A673 (cell line): ENCODE measurements around the gene JPH2. TPM values are rescaled to one million over a fixed set of nuclear protein-coding genes. Genes with fewer than 3 reads are reported as not detected.

Experiments used
- BruUV-seq: library from RNA; stranded (reverse); fragments of 400-500 nt; replicated peaks from 2 replicates; lab custom pipeline; 2021; lab: Mats Ljungman, UMichigan
- CTCF ChIA-PET: fragments of 300-600 bp; sonication (Branson Sonifier 250); formaldehyde crosslinking; loops from one replicate; lab custom pipeline; 2022; ENCODE audit warnings: antibody characterized with exemption; lab: Charles Lee
- POLR2A ChIA-PET: fragments of 300-600 bp; sonication (Branson Sonifier 250); formaldehyde crosslinking; loops from one replicate; lab custom pipeline; 2022; ENCODE audit warnings: antibody characterized with exemption; ENCODE audit not compliant: low non-redundant PET; lab: Charles Lee
- DNase-seq: peaks from one replicate; pipeline ENCODE4 v3.0.0-alpha.2; 2015; ENCODE audit warnings: low spot score
- H3K27ac ChIP-seq: fragments of 200-600 bp; sonication (generic); 2 replicates; pipeline ENCODE4 v1.5.1; 2016; ENCODE audit warnings: mixed run types, low read depth, mild to moderate bottlenecking, mixed read lengths, antibody characterized with exemption, low read length; ENCODE audit not compliant: poor library complexity, severe bottlenecking
- H3K27me3 ChIP-seq: fragments of 200-600 bp; sonication (generic); replicated peaks from 2 replicates; pipeline ENCODE4 v1.6.1; 2017; ENCODE audit warnings: mixed run types, low read depth, mild to moderate bottlenecking, mixed read lengths, antibody characterized with exemption, low read length; ENCODE audit not compliant: insufficient read depth, poor library complexity
- H3K36me3 ChIP-seq: fragments of 200-600 bp; sonication (generic); 2 replicates; pipeline ENCODE4 v1.6.1; 2016; ENCODE audit warnings: mixed run types, mild to moderate bottlenecking, mixed read lengths, antibody characterized with exemption, low read length; ENCODE audit not compliant: insufficient read depth, poor library complexity, severe bottlenecking
- H3K4me1 ChIP-seq: fragments of 200-600 bp; sonication (generic); 2 replicates; pipeline ENCODE4 v1.6.1; 2017; ENCODE audit warnings: mixed run types, mild to moderate bottlenecking, mixed read lengths, antibody characterized with exemption, low read length; ENCODE audit not compliant: insufficient read depth, poor library complexity, severe bottlenecking
- H3K4me3 ChIP-seq: fragments of 200-600 bp; sonication (generic); 2 replicates; pipeline ENCODE4 v1.5.1; 2016; ENCODE audit warnings: low read depth, mixed run types, mild to moderate bottlenecking, mixed read lengths, low read length; ENCODE audit not compliant: poor library complexity, severe bottlenecking
- H3K9me3 ChIP-seq: fragments of 200-600 bp; sonication (generic); 2 replicates; pipeline ENCODE4 v1.6.1; 2016; ENCODE audit warnings: mixed run types, low read depth, mild to moderate bottlenecking, mixed read lengths, antibody characterized with exemption, low read length; ENCODE audit not compliant: poor library complexity, severe bottlenecking
- EZH2 ChIP-seq: fragments of 200-600 bp; sonication (generic); IDR thresholded peaks from 2 replicates; pipeline ENCODE4 v1.6.1; 2017; ENCODE audit warnings: borderline replicate concordance, low read depth, mild to moderate bottlenecking, mixed read lengths, antibody characterized with exemption, low read length; ENCODE audit not compliant: poor library complexity, severe bottlenecking
- intact Hi-C: fragments of 100-400 bp; cut with micrococcal nuclease; formaldehyde crosslinking; loops from one replicate; pipeline ENCODE4 v1.10.0; 2022; ENCODE audit not compliant: unreplicated experiment
- total RNA-seq: library from RNA; stranded (reverse); gene quantifications from 2 replicates; pipeline ENCODE4 v1.2.3, GENCODE V29; 2021
- TF ChIP-seq, protein P1 (sequence below): fragments of 300-800, 200-600 bp; sonication (generic); conservative IDR thresholded peaks from 2 replicates; pipeline ENCODE4 v1.5.1; 2017; ENCODE audit warnings: low read depth, mild to moderate bottlenecking, antibody characterized with exemption, low read length, moderate library complexity, mixed read lengths

JPH2 gene
- total RNA-seq, 1 experiment from 2014 or later, result 1.1 TPM

DNA sequence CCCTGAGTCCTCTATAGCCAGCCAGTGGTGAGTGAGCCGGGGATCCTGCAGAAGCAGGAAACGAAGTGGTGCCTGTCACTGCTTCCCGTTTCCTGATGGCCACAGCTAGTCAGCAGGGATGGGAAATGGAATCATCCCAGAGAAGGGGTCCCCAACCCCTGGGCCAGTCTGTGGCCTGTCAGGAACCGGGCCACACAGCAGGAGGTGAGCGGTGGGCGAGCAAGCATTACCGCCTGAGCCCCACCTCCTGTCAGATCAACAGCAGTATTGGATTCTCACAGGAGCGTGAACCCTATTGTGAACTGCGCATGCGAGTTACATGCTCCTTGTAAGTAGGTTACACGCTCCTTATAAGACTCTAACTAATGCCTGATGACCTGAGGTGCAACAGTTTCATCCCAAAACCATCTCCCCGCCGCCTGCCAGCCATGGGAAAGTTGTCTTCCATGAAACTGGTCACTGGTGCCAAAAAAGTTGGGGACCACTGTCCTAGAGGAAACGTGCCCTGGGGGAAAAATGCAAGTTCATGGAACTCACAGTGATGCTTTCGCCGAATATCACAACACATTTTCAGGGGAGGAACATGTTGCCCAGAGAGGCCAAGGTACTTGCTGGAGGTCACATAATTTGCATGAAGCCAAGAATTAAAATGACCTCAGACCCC is 113.8 kb downstream of the JPH2 start:
- no peak for TF ChIP-seq EZH2
- TF ChIP-seq, protein P1, sequence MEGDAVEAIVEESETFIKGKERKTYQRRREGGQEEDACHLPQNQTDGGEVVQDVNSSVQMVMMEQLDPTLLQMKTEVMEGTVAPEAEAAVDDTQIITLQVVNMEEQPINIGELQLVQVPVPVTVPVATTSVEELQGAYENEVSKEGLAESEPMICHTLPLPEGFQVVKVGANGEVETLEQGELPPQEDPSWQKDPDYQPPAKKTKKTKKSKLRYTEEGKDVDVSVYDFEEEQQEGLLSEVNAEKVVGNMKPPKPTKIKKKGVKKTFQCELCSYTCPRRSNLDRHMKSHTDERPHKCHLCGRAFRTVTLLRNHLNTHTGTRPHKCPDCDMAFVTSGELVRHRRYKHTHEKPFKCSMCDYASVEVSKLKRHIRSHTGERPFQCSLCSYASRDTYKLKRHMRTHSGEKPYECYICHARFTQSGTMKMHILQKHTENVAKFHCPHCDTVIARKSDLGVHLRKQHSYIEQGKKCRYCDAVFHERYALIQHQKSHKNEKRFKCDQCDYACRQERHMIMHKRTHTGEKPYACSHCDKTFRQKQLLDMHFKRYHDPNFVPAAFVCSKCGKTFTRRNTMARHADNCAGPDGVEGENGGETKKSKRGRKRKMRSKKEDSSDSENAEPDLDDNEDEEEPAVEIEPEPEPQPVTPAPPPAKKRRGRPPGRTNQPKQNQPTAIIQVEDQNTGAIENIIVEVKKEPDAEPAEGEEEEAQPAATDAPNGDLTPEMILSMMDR, result no peak
- H3K4me3 ChIP-seq, result no peak overlapping the region
- H3K36me3 ChIP-seq, result peaks cover 8% of the 10 kb centered on the region
- no peaks in the 10 kb centered on the region for H3K9me3 ChIP-seq
- intact Hi-C loops, result no loop called here
- ChIA-PET CTCF (no interaction called here), POLR2A (no interaction called here)
- no peak for DNase-seq
- no peak overlapping the region for H3K27ac ChIP-seq
- no TSS peak for BruUV-seq
- no peaks in the 10 kb centered on the region for H3K4me1 ChIP-seq
- H3K27me3 ChIP-seq, result no peaks in the 10 kb centered on the region

DNA sequence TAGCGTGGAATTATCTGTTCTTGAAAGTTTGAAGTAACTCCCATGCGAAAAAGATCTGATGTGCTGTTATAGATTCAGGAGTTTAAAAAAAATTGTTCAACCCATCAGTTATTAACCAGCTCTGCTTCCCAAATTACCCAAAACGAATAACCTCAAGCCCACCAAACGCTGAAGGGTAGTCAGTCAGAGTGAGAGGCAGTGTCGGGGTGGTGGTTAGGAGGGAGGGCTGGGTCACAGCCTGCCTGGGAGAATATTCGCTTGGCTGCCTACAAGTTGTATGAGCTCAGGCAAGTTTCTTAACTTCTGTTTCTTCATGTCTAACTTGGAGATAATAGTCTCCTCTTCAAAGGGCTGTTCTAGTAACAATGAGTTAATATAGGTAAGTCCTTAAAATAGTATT is 114.6 kb downstream of the JPH2 start:
- TF ChIP-seq, protein P1, result no peak
- TF ChIP-seq EZH2, result no peak
- Histone ChIP-seq H3K4me3 (no peak overlapping the region), H3K36me3 (peaks cover 14% of the 10 kb centered on the region), H3K4me1 (no peaks in the 10 kb centered on the region), H3K9me3 (no peaks in the 10 kb centered on the region), H3K27ac (no peak overlapping the region), H3K27me3 (no peaks in the 10 kb centered on the region)
- no TSS peak for BruUV-seq
- ChIA-PET POLR2A (no interaction called here), CTCF (no interaction called here)
- DNase-seq, result no peak
- intact Hi-C loops, result no loop called here

DNA sequence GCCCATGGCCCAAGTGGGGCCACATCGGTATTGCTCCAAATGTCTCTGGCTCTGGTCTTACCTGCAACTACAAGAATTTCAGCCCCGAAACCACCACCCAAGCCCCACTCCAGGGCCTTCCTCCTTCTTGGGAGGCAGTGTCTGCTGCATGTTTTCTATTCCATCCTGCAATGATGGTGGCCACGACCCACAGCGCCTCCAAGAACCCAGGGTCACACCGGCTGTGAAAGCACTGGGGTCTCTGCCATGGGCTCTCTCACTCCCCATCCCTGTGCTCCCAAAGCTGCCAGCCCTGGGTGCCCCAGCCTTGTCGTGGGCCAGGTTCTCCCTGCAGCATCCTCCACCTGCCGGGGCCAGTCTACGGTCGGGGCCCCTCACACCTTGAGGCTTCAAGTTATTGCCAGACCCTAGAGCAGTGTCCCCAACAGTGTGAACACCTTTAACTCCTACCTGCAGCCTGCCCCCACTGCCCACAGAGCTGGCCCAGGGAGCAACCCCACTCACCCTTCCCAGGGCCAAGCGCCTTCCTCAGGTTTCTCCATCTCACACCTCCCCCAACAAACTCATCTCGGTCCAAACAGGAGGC is 115.4 kb downstream of the JPH2 start:
- Histone ChIP-seq H3K4me3 (no peak overlapping the region), H3K27me3 (no peaks in the 10 kb centered on the region), H3K4me1 (no peaks in the 10 kb centered on the region), H3K36me3 (peaks cover 17% of the 10 kb centered on the region), H3K9me3 (no peaks in the 10 kb centered on the region), H3K27ac (no peak overlapping the region)
- ChIA-PET CTCF (no interaction called here), POLR2A (no interaction called here)
- DNase-seq, result no peak
- intact Hi-C loops, result no loop called here
- TF ChIP-seq, protein P1, result no peak
- TF ChIP-seq EZH2, result no peak
- no TSS peak for BruUV-seq
